Mesenchymal stem cell (in vitro differentiated cells and primary cell): ENCODE measurements around the gene PHF5A.
A peak's percentile ranks its signal among the peaks of the same experiment; 100 is the strongest.

Experiments used
- DNase-seq: peaks from one replicate; pipeline ENCODE4 v3.0.0-alpha.2; 2013
- H2AFZ ChIP-seq: one replicate; pipeline ENCODE4 v1.6.1; 2013; ENCODE audit warnings: low read depth, mild to moderate bottlenecking, control low read depth, inconsistent platforms, low read length, moderate library complexity
- H2AK5ac ChIP-seq: 2 replicates; pipeline ENCODE4 v1.6.1; 2013; ENCODE audit warnings: low read length, moderate library complexity, mild to moderate bottlenecking, inconsistent platforms; ENCODE audit not compliant: severe bottlenecking
- H2BK120ac ChIP-seq: one replicate; pipeline ENCODE4 v1.6.1; 2013; ENCODE audit warnings: low read depth, mild to moderate bottlenecking, inconsistent platforms, low read length, moderate library complexity
- H2BK12ac ChIP-seq, 2 experiments: one replicate each; pipeline ENCODE4 v1.6.1; 2013; ENCODE audit warnings: inconsistent platforms in 2 of 2, low read length in 2 of 2, mild to moderate bottlenecking in 2 of 2, moderate library complexity in 2 of 2, control low read depth in 1 of 2
- H2BK15ac ChIP-seq: one replicate; pipeline ENCODE4 v1.6.1; 2013; ENCODE audit warnings: mild to moderate bottlenecking, low read depth, inconsistent platforms; ENCODE audit not compliant: poor library complexity, severe bottlenecking
- H2BK5ac ChIP-seq: 2 replicates; pipeline ENCODE4 v1.6.1; 2013; ENCODE audit warnings: low read depth, mild to moderate bottlenecking, low read length, control low read depth, inconsistent platforms; ENCODE audit not compliant: poor library complexity, severe bottlenecking
- H3K14ac ChIP-seq, 2 experiments: one replicate each; pipeline ENCODE4 v1.6.1; 2013; ENCODE audit warnings: inconsistent platforms in 2 of 2, low read length in 2 of 2, control low read depth in 1 of 2, mild to moderate bottlenecking in 1 of 2, moderate library complexity in 1 of 2
- H3K18ac ChIP-seq, 2 experiments: one replicate each; pipeline ENCODE4 v1.6.1; 2013; ENCODE audit warnings: inconsistent platforms in 2 of 2, low read length in 2 of 2, control low read depth in 1 of 2, low read depth in 1 of 2, mild to moderate bottlenecking in 1 of 2
- H3K23ac ChIP-seq, 2 experiments: one replicate each; pipeline ENCODE4 v1.6.1; 2013; ENCODE audit warnings: inconsistent platforms in 2 of 2, low read length in 2 of 2, mild to moderate bottlenecking in 2 of 2, moderate library complexity in 2 of 2, control low read depth in 1 of 2
- H3K27ac ChIP-seq: 2 replicates; pipeline ENCODE4 v1.5.1; 2013; ENCODE audit warnings: mild to moderate bottlenecking, moderate library complexity, low read length, control low read depth, inconsistent platforms; ENCODE audit not compliant: poor library complexity, severe bottlenecking
- H3K27me3 ChIP-seq, 2 experiments: 2 replicates each; pipeline versions ENCODE4 v1.6.1 to v1.7.0; 2013; ENCODE audit warnings: low read length in 2 of 2, mild to moderate bottlenecking in 2 of 2, moderate library complexity in 2 of 2, control low read depth in 1 of 2, inconsistent platforms in 1 of 2; ENCODE audit not compliant: control insufficient read depth in 1 of 2, insufficient read depth in 1 of 2
- H3K36me3 ChIP-seq, 2 experiments: 2 replicates each; pipeline versions ENCODE4 v1.6.1 to v1.7.0; 2013; ENCODE audit warnings: low read length in 2 of 2, control low read depth in 1 of 2, inconsistent platforms in 1 of 2, low read depth in 1 of 2, mild to moderate bottlenecking in 1 of 2; ENCODE audit not compliant: insufficient read depth in 2 of 2, control insufficient read depth in 1 of 2
- H3K4ac ChIP-seq, 2 experiments: one replicate each; pipeline ENCODE4 v1.6.1; 2013; ENCODE audit warnings: inconsistent platforms in 2 of 2, low read length in 2 of 2, mild to moderate bottlenecking in 2 of 2, moderate library complexity in 2 of 2, control low read depth in 1 of 2, low read depth in 1 of 2
- H3K4me1 ChIP-seq: 2 replicates; pipeline ENCODE4 v1.6.1; 2013; ENCODE audit warnings: low read depth, low read length, control low read depth; ENCODE audit not compliant: control insufficient read depth, insufficient read depth
- H3K4me2 ChIP-seq: 2 replicates; pipeline ENCODE4 v1.6.1; 2013; ENCODE audit warnings: low read length, mild to moderate bottlenecking, inconsistent platforms; ENCODE audit not compliant: poor library complexity, severe bottlenecking
- H3K4me3 ChIP-seq, 2 experiments: 2 replicates each; pipeline versions ENCODE4 v1.5.1 to v1.7.0; 2013; ENCODE audit warnings: low read length in 2 of 2, mild to moderate bottlenecking in 2 of 2, control low read depth in 1 of 2, low read depth in 1 of 2; ENCODE audit not compliant: insufficient read depth in 1 of 2
- H3K79me1 ChIP-seq: replicated peaks from 2 replicates; pipeline ENCODE4 v1.6.1; 2013; ENCODE audit warnings: mild to moderate bottlenecking, control low read depth, low read length, inconsistent platforms; ENCODE audit not compliant: poor library complexity, severe bottlenecking
- H3K9ac ChIP-seq: 2 replicates; pipeline ENCODE4 v1.7.0; 2013; ENCODE audit warnings: mild to moderate bottlenecking, low read length, moderate library complexity
- H3K9me3 ChIP-seq: 2 replicates; pipeline ENCODE4 v1.7.0; 2013; ENCODE audit warnings: mild to moderate bottlenecking, low read length; ENCODE audit not compliant: control insufficient read depth
- H4K8ac ChIP-seq: one replicate; pipeline ENCODE4 v1.6.1; 2013; ENCODE audit warnings: inconsistent platforms, mild to moderate bottlenecking, low read length, moderate library complexity
- H4K91ac ChIP-seq: one replicate; pipeline ENCODE4 v1.6.1; 2013; ENCODE audit warnings: mild to moderate bottlenecking, low read length, inconsistent platforms
- WGBS: methylation state at CpG from one replicate; pipeline ENCODE4 v1.1.7; 2013; ENCODE audit warnings: mixed read lengths; 5-methylcytosine and 5-hydroxymethylcytosine counted together

Gene PHF5A

GRCh38 chr22:41504397-41504796 lies 35.9 kb upstream of the PHF5A start:
- Histone ChIP-seq H3K9me3 (no peaks in the 10 kb centered on the region), H3K4ac (no peak overlapping the region), H3K27me3 (no peaks in the 10 kb centered on the region), H2AFZ (no peak overlapping the region), H3K4me3 (no peak overlapping the region), H4K8ac (no peak overlapping the region), H3K18ac (no peak overlapping the region), H3K14ac (no peak overlapping the region), H3K79me1 (peaks cover 48% of the 10 kb centered on the region), H3K27ac (no peak overlapping the region), H3K23ac (no peak overlapping the region), H2BK15ac (no peak overlapping the region), H2BK5ac (no peak overlapping the region), H4K91ac (no peak overlapping the region), H2BK12ac (no peak overlapping the region), H3K36me3 (peaks cover 54 to 59% of the 10 kb centered on the region in 2 experiments), H3K4me2 (no peak overlapping the region), H2AK5ac (no peak overlapping the region), H2BK120ac (no peak overlapping the region), H3K9ac (peak overlapping the region; percentile 55), H3K4me1 (peaks cover 8% of the 10 kb centered on the region)
- WGBS, result 87% methylated on average over 6 of the region's 7 CpGs
- DNase-seq, result no peak

- DNase-seq, result no peak
- no peak overlapping the region for H4K8ac ChIP-seq
- H3K27ac ChIP-seq, result no peak overlapping the region
- no peak overlapping the region for H3K18ac ChIP-seq
- H3K4me2 ChIP-seq, result no peak overlapping the region
- no peak overlapping the region for H4K91ac ChIP-seq
- no peak overlapping the region for H2BK15ac ChIP-seq
- no peak overlapping the region for H2BK5ac ChIP-seq
- peaks cover 37 to 43% of the 10 kb centered on the region in 2 experiments for H3K36me3 ChIP-seq
- peaks cover 2% of the 10 kb centered on the region for H3K4me1 ChIP-seq
- no peaks in the 10 kb centered on the region for H3K9me3 ChIP-seq
- WGBS, result 96% methylated on average over 4 of the region's 5 CpGs
- no peak overlapping the region for H2AFZ ChIP-seq
- H3K79me1 ChIP-seq, result peaks cover 37% of the 10 kb centered on the region
- H2BK120ac ChIP-seq, result no peak overlapping the region
- no peak overlapping the region for H3K14ac ChIP-seq
- H3K27me3 ChIP-seq, result no peaks in the 10 kb centered on the region
- no peak overlapping the region for H2AK5ac ChIP-seq
- H3K9ac ChIP-seq, result no peak overlapping the region
- H2BK12ac ChIP-seq, result no peak overlapping the region
- no peak overlapping the region for H3K23ac ChIP-seq
- H3K4me3 ChIP-seq, result no peak overlapping the region
- H3K4ac ChIP-seq, result no peak overlapping the region
These were observed 32.7 kb upstream of the PHF5A start for GRCh38 chr22:41501209-41501608.

DNA sequence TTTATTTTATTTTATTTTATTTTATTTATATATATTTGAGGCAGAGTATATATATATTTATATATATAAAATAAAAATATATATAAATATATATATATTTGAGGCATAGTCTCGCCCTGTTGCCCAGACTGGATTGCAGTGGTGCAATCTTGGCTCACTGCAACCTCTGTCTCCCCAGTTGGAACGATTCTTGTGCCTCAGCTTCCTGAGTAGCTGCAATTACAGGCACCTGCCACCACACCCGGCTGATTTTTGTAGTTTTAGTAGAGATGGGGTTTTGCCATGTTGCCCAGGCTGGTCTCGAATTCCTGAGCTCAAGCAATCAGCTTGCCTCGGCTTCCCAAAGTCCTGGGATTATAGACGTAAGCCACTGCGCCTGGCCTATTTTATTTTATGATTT lies 31.8 kb upstream of the PHF5A start:
- H4K8ac ChIP-seq, result no peak overlapping the region
- H3K27ac ChIP-seq, result no peak overlapping the region
- H3K36me3 ChIP-seq, result peaks cover 37 to 41% of the 10 kb centered on the region in 2 experiments
- no peak overlapping the region for H2BK12ac ChIP-seq
- H3K9me3 ChIP-seq, result no peaks in the 10 kb centered on the region
- H2AK5ac ChIP-seq, result no peak overlapping the region
- H3K9ac ChIP-seq, result no peak overlapping the region
- no peak overlapping the region for H3K4me2 ChIP-seq
- H3K18ac ChIP-seq, result no peak overlapping the region
- H3K4me3 ChIP-seq, result no peak overlapping the region
- DNase-seq, result no peak
- no peak overlapping the region for H3K23ac ChIP-seq
- no peak overlapping the region for H2BK120ac ChIP-seq
- no peak overlapping the region for H2BK15ac ChIP-seq
- H3K14ac ChIP-seq, result no peak overlapping the region
- H2BK5ac ChIP-seq, result no peak overlapping the region
- H3K4me1 ChIP-seq, result peaks cover 2% of the 10 kb centered on the region
- H3K27me3 ChIP-seq, result no peaks in the 10 kb centered on the region
- no peak overlapping the region for H2AFZ ChIP-seq
- H3K4ac ChIP-seq, result no peak overlapping the region
- H3K79me1 ChIP-seq, result peaks cover 36% of the 10 kb centered on the region
- 99% methylated on average over 6 of the region's 7 CpGs for WGBS
- no peak overlapping the region for H4K91ac ChIP-seq

DNA sequence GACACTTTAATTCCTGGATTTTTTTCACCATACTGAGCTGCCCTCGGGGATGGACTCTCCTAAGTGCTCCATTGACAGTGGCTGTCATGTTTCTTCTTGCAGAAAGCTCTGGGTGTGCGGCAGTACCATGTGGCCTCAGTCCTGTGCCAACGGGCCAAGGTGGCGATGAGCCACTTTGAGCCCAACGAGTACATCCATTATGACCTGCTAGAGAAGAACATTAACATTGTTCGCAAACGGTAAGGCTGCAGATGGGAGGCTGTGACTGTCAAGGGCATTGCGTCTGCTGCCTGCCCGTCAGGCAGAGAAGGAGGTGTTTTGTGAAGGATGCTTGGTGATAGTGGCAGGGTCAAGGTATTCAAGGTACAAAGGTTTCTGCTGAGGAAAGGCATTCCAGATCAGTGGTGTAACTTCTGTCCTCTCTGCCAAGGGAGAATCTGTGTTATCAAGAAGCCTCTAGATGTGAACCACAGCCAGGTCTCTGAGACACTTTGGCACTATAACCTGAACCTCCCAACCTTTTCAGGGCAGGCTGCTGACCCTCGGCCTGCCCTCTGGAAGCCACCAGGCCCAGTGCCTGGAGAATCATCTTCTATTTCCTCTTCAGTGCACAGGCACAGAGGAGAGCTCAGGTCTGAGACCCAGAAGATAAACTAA lies 31.3 kb upstream of the PHF5A start:
- no peak overlapping the region for H3K14ac ChIP-seq
- no peak overlapping the region for H3K27ac ChIP-seq
- DNase-seq, result no peak
- no peak overlapping the region for H2BK12ac ChIP-seq
- no peak overlapping the region for H4K8ac ChIP-seq
- H3K9ac ChIP-seq, result no peak overlapping the region
- no peak overlapping the region for H2AFZ ChIP-seq
- peaks cover 2% of the 10 kb centered on the region for H3K4me1 ChIP-seq
- no peak overlapping the region for H3K4me2 ChIP-seq
- H3K18ac ChIP-seq, result no peak overlapping the region
- no peaks in the 10 kb centered on the region for H3K27me3 ChIP-seq
- H3K36me3 ChIP-seq, result peaks cover 37 to 45% of the 10 kb centered on the region in 2 experiments
- no peaks in the 10 kb centered on the region for H3K9me3 ChIP-seq
- H4K91ac ChIP-seq, result peak overlapping the region; percentile 11
- 97% methylated on average over 10 of the region's 10 CpGs for WGBS
- H3K23ac ChIP-seq, result no peak overlapping the region
- no peak overlapping the region for H2BK120ac ChIP-seq
- no peak overlapping the region for H2AK5ac ChIP-seq
- no peak overlapping the region for H2BK15ac ChIP-seq
- H3K79me1 ChIP-seq, result peaks cover 39% of the 10 kb centered on the region
- H2BK5ac ChIP-seq, result no peak overlapping the region
- no peak overlapping the region for H3K4ac ChIP-seq
- no peak overlapping the region for H3K4me3 ChIP-seq
